Measurements from ENCODE around the gene VSTM2L. TPM values are rescaled to one million over a fixed set of nuclear protein-coding genes. Genes with fewer than 3 reads are reported as not detected.

Gene VSTM2L
- total and polyA plus RNA-seq, 9 donors, result 0.12 to 23.0 (median 0.36) TPM; not detected in 2

GRCh38 chr20:37936041-37936440 is 33.1 kb downstream of the VSTM2L start:
- intact Hi-C loops (cut with DNase I), result no loop called here
- H3K27me3 ChIP-seq, result no peaks in the 10 kb centered on the region
- H3K4me3 ChIP-seq, result no peak overlapping the region
- TF ChIP-seq EP300 (IDR thresholded peaks at IDR 0.05) (no peak), CTCF (IDR thresholded peaks at IDR 0.05) (no peak), POLR2A (IDR thresholded peaks at IDR 0.05) (no peak)
- no peak overlapping the region for H3K27ac ChIP-seq
- no peaks in the 10 kb centered on the region for H3K4me1 ChIP-seq (ENCODE audit: insufficient read depth)
- no peak for DNase-seq
- WGBS, 3 donors, result 89 to 91% (median 90%) methylated on average over 10 of the region's 10 CpGs
- no peaks in the 10 kb centered on the region for H3K9me3 ChIP-seq
- no peaks in the 10 kb centered on the region for H3K36me3 ChIP-seq

GRCh38 chr20:37936451-37936850 is 33.5 kb downstream of the VSTM2L start:
- Histone ChIP-seq H3K9me3 (no peaks in the 10 kb centered on the region), H3K27ac (no peak overlapping the region), H3K36me3 (no peaks in the 10 kb centered on the region), H3K27me3 (no peaks in the 10 kb centered on the region), H3K4me3 (no peak overlapping the region), H3K4me1 (ENCODE audit: insufficient read depth) (no peaks in the 10 kb centered on the region)
- TF ChIP-seq POLR2A (IDR thresholded peaks at IDR 0.05) (no peak), EP300 (IDR thresholded peaks at IDR 0.05) (no peak), CTCF (IDR thresholded peaks at IDR 0.05) (no peak)
- intact Hi-C loops (cut with DNase I), result no loop called here
- DNase-seq, result no peak
- WGBS, 3 donors, result 86 to 90% (median 89%) methylated on average over 8 of the region's 8 CpGs

- TF ChIP-seq EP300 (IDR thresholded peaks at IDR 0.05) (no peak), CTCF (IDR thresholded peaks at IDR 0.05) (no peak), POLR2A (IDR thresholded peaks at IDR 0.05) (no peak)
- no peaks in the 10 kb centered on the region for H3K27me3 ChIP-seq
These were observed 34.8 kb downstream of the VSTM2L start for GRCh38 chr20:37937686-37938085.

GRCh38 chr20:37938181-37938750 is 35.3 kb downstream of the VSTM2L start:
- no peaks in the 10 kb centered on the region for H3K4me1 ChIP-seq (ENCODE audit: insufficient read depth)
- TF ChIP-seq CTCF (IDR thresholded peaks at IDR 0.05), result no peak
- no peak for TF ChIP-seq EP300 (IDR thresholded peaks at IDR 0.05)
- no peak for TF ChIP-seq POLR2A (IDR thresholded peaks at IDR 0.05)
- no peaks in the 10 kb centered on the region for H3K36me3 ChIP-seq
- WGBS, 3 donors, result 85 to 86% (median 85%) methylated on average over 12 of the region's 12 CpGs
- H3K27me3 ChIP-seq, result no peaks in the 10 kb centered on the region
- no peak for DNase-seq
- intact Hi-C loops (cut with DNase I), result no loop called here
- no peaks in the 10 kb centered on the region for H3K9me3 ChIP-seq
- H3K4me3 ChIP-seq, result no peak overlapping the region
- H3K27ac ChIP-seq, result no peak overlapping the region

More at GRCh38 chr20:37937686-37938085, 34.8 kb downstream of the VSTM2L start:
- no peak overlapping the region for H3K27ac ChIP-seq
- 87 to 90% (median 90%) methylated on average over 4 of the region's 4 CpGs for WGBS, 3 donors
- H3K4me1 ChIP-seq (ENCODE audit: insufficient read depth), result no peaks in the 10 kb centered on the region
- H3K9me3 ChIP-seq, result no peaks in the 10 kb centered on the region
- H3K36me3 ChIP-seq, result no peaks in the 10 kb centered on the region
- intact Hi-C loops (cut with DNase I), result no loop called here
- DNase-seq, result no peak
- no peak overlapping the region for H3K4me3 ChIP-seq
